ENCODE data around the gene GABRG3. TPM values are rescaled to one million over a fixed set of nuclear protein-coding genes. Genes with fewer than 3 reads are reported as not detected.
"Not testable (repeated sequence)": the region's sequence is repeated elsewhere in the genome, so short reads cannot be mapped to it uniquely, and the experiment has no call there.

GABRG3 gene
- total RNA-seq, 1 donor from 2014 or later = 1.7 TPM

GRCh38 chr15:27175472-27176153 lies 204.6 kb downstream of the GABRG3 start:
- no peak for DNase-seq (ENCODE audit: low spot score)

- DNase-seq (ENCODE audit: low spot score) = no peak
Observed at GRCh38 chr15:27176785-27177406, 205.9 kb downstream of the GABRG3 start.

GRCh38 chr15:27179789-27180188 lies 208.8 kb downstream of the GABRG3 start:
- DNase-seq (ENCODE audit: low spot score) = no peak

GRCh38 chr15:27182561-27183110 lies 211.7 kb downstream of the GABRG3 start:
- no peak for DNase-seq (ENCODE audit: low spot score)

GRCh38 chr15:27183201-27183600 lies 212.2 kb downstream of the GABRG3 start:
- peak; percentile 18 for DNase-seq (ENCODE audit: low spot score)

GRCh38 chr15:27191515-27191914 lies 220.5 kb downstream of the GABRG3 start:
- DNase-seq (ENCODE audit: low spot score) = not testable (repeated sequence)

- peak; percentile 10 for DNase-seq (ENCODE audit: low spot score)
Observed at GRCh38 chr15:27196691-27197090, 225.7 kb downstream of the GABRG3 start.

GRCh38 chr15:27201425-27201824 lies 230.4 kb downstream of the GABRG3 start:
- no peak for DNase-seq (ENCODE audit: low spot score)

GRCh38 chr15:27210176-27210575 lies 239.2 kb downstream of the GABRG3 start:
- no peak for DNase-seq (ENCODE audit: low spot score)

- DNase-seq (ENCODE audit: low spot score) = no peak
Observed at GRCh38 chr15:27214032-27214431, 243.1 kb downstream of the GABRG3 start.

GRCh38 chr15:27214961-27215360 lies 244.0 kb downstream of the GABRG3 start:
- DNase-seq (ENCODE audit: low spot score) = no peak

GRCh38 chr15:27218426-27218825 lies 247.4 kb downstream of the GABRG3 start:
- DNase-seq (ENCODE audit: low spot score) = no peak

GRCh38 chr15:27219636-27220035 lies 248.7 kb downstream of the GABRG3 start:
- DNase-seq (ENCODE audit: low spot score) = no peak

- DNase-seq (ENCODE audit: low spot score) = no peak
Observed at GRCh38 chr15:27220199-27220598, 249.2 kb downstream of the GABRG3 start.

GRCh38 chr15:27222479-27222878 lies 251.5 kb downstream of the GABRG3 start:
- DNase-seq (ENCODE audit: low spot score) = no peak

GRCh38 chr15:27223179-27223578 lies 252.2 kb downstream of the GABRG3 start:
- DNase-seq (ENCODE audit: low spot score) = no peak

GRCh38 chr15:27231811-27232210 lies 260.8 kb downstream of the GABRG3 start:
- DNase-seq (ENCODE audit: low spot score) = no peak

- no peak for DNase-seq (ENCODE audit: low spot score)
Observed at GRCh38 chr15:27232876-27233275, 261.9 kb downstream of the GABRG3 start.

- no peak for DNase-seq (ENCODE audit: low spot score)
Observed at GRCh38 chr15:27234593-27234992, 263.6 kb downstream of the GABRG3 start.

- no peak for DNase-seq (ENCODE audit: low spot score)
Observed at GRCh38 chr15:27235161-27235560, 264.2 kb downstream of the GABRG3 start.

GRCh38 chr15:27235681-27236080 lies 264.7 kb downstream of the GABRG3 start:
- DNase-seq (ENCODE audit: low spot score) = peak; percentile 57

GRCh38 chr15:27237319-27237939 lies 266.4 kb downstream of the GABRG3 start:
- DNase-seq (ENCODE audit: low spot score) = no peak

- DNase-seq (ENCODE audit: low spot score) = no peak
Observed at GRCh38 chr15:27238209-27238608, 267.2 kb downstream of the GABRG3 start.

All from umbilical cord (tissue), 2 donors.